Gastroesophageal sphincter (tissue), 4 donors: ENCODE measurements around the gene CCL25. TPM values are rescaled to one million over a fixed set of nuclear protein-coding genes. Genes with fewer than 3 reads are reported as not detected.

Experiments used
- ATAC-seq: fragments of 150-250 bp; one replicate; pipeline ENCODE4 v1.9.1; 2016; ENCODE audit warnings: mild to moderate bottlenecking, moderate library complexity
- H3K27ac ChIP-seq, 4 donors: fragments of 200-600 bp; sonication (generic) in 3 of 4; 1 replicate in 3 of 4; 2 replicates in 1 of 4; pipeline ENCODE4 v1.5.1; 2016 to 2019
- H3K27me3 ChIP-seq: fragments of 200-600 bp; sonication (generic); one replicate; pipeline ENCODE4 v1.5.1; 2019
- H3K36me3 ChIP-seq, 2 donors: fragments of 200-600 bp; sonication (generic); one replicate each; pipeline ENCODE4 v1.5.1; 2019; ENCODE audit warnings: control low read depth in 1 of 2
- H3K4me1 ChIP-seq, 3 donors: fragments of 200-600 bp; sonication (generic); 1 replicate in 2 of 3; 2 replicates in 1 of 3; pipeline ENCODE4 v1.5.1; 2016 to 2019; ENCODE audit warnings: control low read depth in 2 of 3
- H3K4me3 ChIP-seq, 2 donors: fragments of 200-600 bp; sonication (generic); one replicate each; pipeline ENCODE4 v1.5.1; 2019; ENCODE audit warnings: mild to moderate bottlenecking in 1 of 2, moderate library complexity in 1 of 2
- H3K9me3 ChIP-seq, 3 donors: fragments of 200-600 bp; sonication (generic); one replicate each; pipeline ENCODE4 v1.5.1; 2017 to 2019; ENCODE audit warnings: control low read depth in 2 of 3
- EP300 ChIP-seq: sonication (generic); formaldehyde crosslinking; IDR thresholded peaks from one replicate; pipeline ENCODE4 v1.6.1; 2017; ENCODE audit warnings: antibody characterized with exemption, mild to moderate bottlenecking
- POLR2A ChIP-seq, 2 donors: fragments of 450-650 bp; IDR thresholded peaks; one replicate each; pipeline ENCODE4 v1.6.1; 2017; ENCODE audit warnings: antibody characterized with exemption in 2 of 2, mild to moderate bottlenecking in 2 of 2, moderate library complexity in 1 of 2
- POLR2AphosphoS5 ChIP-seq: sonication (generic); formaldehyde crosslinking; IDR thresholded peaks from one replicate; pipeline ENCODE4 v1.6.1; 2017; ENCODE audit warnings: antibody characterized with exemption
- WGBS, 2 donors: methylation state at CpG; one replicate each; pipeline ENCODE4 v1.1.5; 2018; ENCODE audit warnings: low coverage in 1 of 2; 5-methylcytosine and 5-hydroxymethylcytosine counted together
- total RNA-seq, 4 donors: library from RNA; depleted of rRNA; stranded (reverse); fragments of >200 nt; gene quantifications; one replicate each; pipeline ENCODE4 v1.1.0, GENCODE V29; 2016
- TF ChIP-seq, protein P1 (sequence below), 4 experiments: fragments of 200-600 bp in 2 of 4; fragments of 450-650 bp in 2 of 4; sonication (generic) in 1 of 4; IDR thresholded peaks; one replicate each; pipeline ENCODE4 v1.5.1; 2017 to 2019; ENCODE audit warnings: antibody characterized with exemption in 4 of 4, mild to moderate bottlenecking in 2 of 4, moderate library complexity in 2 of 4

Gene CCL25
- total RNA-seq, 4 donors from 2014 or later = not detected

DNA sequence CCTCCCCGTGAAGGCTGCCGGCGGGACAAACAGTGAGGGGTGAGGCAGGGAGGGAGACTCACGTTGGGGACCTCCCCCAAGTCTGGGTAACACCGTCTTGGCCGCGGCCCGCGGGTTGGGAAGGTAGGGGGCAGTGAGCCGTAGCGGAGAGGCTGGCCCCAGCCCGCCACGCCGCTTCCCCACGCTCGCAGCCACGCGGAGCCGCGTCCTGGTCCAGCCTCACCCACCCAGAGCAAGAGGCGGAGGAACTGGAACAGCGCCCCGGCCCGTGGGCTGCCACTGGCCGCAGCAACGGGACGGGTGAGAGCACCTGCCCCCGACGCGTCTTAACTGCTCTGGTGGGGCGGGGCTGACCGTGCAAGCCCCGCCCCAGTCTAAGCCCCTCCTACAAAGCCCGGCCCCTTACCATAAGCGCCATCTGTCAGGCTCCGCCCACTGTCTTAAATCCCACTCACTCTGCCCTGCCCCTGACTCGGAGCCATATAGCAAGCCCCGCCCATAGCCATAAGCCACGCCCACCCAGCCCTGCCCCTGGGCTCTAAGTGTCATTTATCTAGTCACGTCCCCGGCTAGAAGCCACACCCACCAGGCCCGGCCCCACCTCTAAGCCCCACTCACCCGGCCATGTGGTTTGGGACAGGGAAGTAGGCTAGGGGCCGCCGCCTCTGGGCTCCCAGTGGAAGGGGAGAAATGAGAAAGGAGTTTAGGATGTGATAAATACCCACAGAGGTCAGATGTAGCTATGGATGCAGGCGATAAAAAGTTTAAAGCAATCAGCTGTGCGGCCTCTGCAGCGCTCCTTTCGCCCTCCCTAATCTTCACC, 2.1 kb upstream of the CCL25 start:
- no peak overlapping the region for H3K27ac ChIP-seq
- peak; percentile 82 for ATAC-seq
- H3K9me3 ChIP-seq = no peaks in the 10 kb centered on the region
- H3K4me3 ChIP-seq = peak overlapping the region in 1 of 2 donors; percentile 43
- TF ChIP-seq, protein P1, sequence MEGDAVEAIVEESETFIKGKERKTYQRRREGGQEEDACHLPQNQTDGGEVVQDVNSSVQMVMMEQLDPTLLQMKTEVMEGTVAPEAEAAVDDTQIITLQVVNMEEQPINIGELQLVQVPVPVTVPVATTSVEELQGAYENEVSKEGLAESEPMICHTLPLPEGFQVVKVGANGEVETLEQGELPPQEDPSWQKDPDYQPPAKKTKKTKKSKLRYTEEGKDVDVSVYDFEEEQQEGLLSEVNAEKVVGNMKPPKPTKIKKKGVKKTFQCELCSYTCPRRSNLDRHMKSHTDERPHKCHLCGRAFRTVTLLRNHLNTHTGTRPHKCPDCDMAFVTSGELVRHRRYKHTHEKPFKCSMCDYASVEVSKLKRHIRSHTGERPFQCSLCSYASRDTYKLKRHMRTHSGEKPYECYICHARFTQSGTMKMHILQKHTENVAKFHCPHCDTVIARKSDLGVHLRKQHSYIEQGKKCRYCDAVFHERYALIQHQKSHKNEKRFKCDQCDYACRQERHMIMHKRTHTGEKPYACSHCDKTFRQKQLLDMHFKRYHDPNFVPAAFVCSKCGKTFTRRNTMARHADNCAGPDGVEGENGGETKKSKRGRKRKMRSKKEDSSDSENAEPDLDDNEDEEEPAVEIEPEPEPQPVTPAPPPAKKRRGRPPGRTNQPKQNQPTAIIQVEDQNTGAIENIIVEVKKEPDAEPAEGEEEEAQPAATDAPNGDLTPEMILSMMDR (IDR thresholded peaks at IDR 0.05) = no peak
- TF ChIP-seq EP300 (no peak), POLR2A (IDR thresholded peaks at IDR 0.05) (no peak), POLR2AphosphoS5 (no peak)
- peaks cover 0 to 11% (median 9%) of the 10 kb centered on the region in 3 donors for H3K4me1 ChIP-seq
- H3K27me3 ChIP-seq = peaks cover 35% of the 10 kb centered on the region
- no peaks in the 10 kb centered on the region for H3K36me3 ChIP-seq
- WGBS, 2 donors = 28 to 64% methylated on average over 4 to 11 of the region's 49 CpGs

DNA sequence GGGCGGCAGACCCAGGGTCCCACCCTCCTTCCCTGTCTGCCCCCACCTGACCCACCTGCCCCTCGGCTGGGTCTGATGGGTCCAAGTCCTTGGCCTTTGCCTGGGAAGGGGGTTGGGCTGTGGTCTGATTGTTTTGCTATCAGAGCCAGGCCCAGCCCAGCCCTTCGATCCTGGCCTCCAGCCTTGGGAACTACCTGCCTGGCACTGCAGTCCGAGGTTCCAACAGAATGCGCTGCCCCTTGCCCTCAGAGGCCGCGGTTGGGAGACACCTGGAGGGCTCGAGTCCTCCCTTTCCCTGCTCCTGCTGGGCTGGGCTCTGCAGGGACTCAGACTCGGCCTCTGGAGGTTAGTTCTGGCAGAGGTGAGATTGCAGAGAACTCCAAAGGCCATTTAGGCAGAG, 1.6 kb downstream of the CCL25 start:
- peaks cover 15% of the 10 kb centered on the region for H3K27me3 ChIP-seq
- no peak overlapping the region for H3K4me3 ChIP-seq
- H3K36me3 ChIP-seq = no peaks in the 10 kb centered on the region
- no peak for TF ChIP-seq POLR2A (IDR thresholded peaks at IDR 0.05)
- TF ChIP-seq POLR2AphosphoS5 = no peak
- TF ChIP-seq, protein P1 (IDR thresholded peaks at IDR 0.05) = no peak
- TF ChIP-seq EP300 = no peak
- peaks cover 0 to 11% (median 9%) of the 10 kb centered on the region in 3 donors for H3K4me1 ChIP-seq
- no peak for ATAC-seq
- H3K9me3 ChIP-seq = no peaks in the 10 kb centered on the region
- 33% methylated on average over 1 of the region's 9 CpGs; no CpG with 5 or more reads in 1 of the 2 donors for WGBS, 2 donors
- no peak overlapping the region for H3K27ac ChIP-seq

DNA sequence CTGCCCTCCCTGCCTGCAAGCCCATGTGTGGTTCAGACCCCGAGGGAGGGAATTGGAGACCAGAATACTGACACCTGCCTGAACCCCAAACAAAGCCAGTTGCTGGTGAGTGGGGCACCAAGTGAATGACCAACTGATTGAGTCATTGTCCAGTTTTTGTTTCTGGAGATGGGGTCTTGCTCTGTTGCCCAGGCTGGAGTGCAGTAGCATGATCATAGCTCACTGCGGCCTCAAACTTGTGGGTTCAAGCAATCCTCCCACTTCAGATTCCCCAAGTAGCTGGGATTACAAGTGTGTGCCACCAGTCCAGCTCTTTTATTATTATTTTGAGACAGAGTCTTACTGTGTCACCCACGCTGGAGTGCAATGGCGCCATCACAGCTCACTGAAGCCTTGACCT, 4.0 kb downstream of the CCL25 start:
- H3K4me3 ChIP-seq = no peak overlapping the region
- 88% methylated on average over 4 of the region's 4 CpGs; no CpG with 5 or more reads in 1 of the 2 donors for WGBS, 2 donors
- no peaks in the 10 kb centered on the region for H3K9me3 ChIP-seq
- H3K4me1 ChIP-seq = no peaks in the 10 kb centered on the region
- no peak for TF ChIP-seq POLR2A (IDR thresholded peaks at IDR 0.05)
- no peak for TF ChIP-seq EP300
- no peak for TF ChIP-seq POLR2AphosphoS5
- TF ChIP-seq, protein P1 (IDR thresholded peaks at IDR 0.05) = no peak
- ATAC-seq = no peak
- H3K36me3 ChIP-seq = no peaks in the 10 kb centered on the region
- H3K27me3 ChIP-seq = no peaks in the 10 kb centered on the region
- H3K27ac ChIP-seq = no peak overlapping the region

DNA sequence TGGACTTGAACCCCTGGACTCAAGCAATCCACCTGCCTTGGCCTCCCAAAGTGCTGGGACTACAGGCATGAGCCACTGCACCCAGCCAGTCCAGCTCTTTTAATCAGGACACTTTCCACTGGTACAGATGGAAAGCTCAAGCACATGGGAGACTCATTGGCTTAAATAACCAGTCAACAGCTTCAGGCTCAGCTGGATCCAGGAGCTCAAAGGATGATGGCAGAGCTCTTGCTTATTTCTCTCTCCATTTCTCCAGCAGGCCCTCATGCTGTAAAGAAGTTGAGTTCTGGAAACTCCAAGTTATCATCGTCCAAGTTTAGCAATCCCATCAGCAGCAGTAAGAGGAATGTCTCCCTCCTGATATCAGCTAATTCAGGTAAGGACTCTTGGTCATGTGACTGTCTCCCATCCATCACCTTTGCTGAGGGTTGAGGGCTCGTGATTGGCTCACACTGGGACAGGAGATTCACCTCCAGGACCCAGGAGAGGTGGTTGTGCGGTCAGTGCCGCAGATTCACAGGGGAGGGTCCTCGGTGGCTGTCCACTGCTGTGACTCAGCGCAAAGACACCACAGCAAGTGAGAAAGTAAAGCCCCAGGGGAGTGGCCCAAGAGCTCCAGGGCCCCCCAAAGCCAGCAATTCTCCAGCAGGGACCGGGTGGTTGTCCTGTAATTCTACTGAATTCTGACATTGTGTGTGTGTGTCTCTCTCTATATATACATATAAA, 5.1 kb downstream of the CCL25 start:
- H3K36me3 ChIP-seq = no peaks in the 10 kb centered on the region
- no peaks in the 10 kb centered on the region for H3K9me3 ChIP-seq
- H3K4me3 ChIP-seq = no peak overlapping the region
- TF ChIP-seq POLR2AphosphoS5 (no peak), POLR2A (IDR thresholded peaks at IDR 0.05) (no peak), EP300 (no peak)
- TF ChIP-seq, protein P1 (IDR thresholded peaks at IDR 0.05) = no peak
- no peak for ATAC-seq
- 20 to 68% methylated on average over 2 to 3 of the region's 7 CpGs for WGBS, 2 donors
- H3K27me3 ChIP-seq = no peaks in the 10 kb centered on the region
- no peak overlapping the region for H3K27ac ChIP-seq
- H3K4me1 ChIP-seq = no peaks in the 10 kb centered on the region
